Measurements from ENCODE around the gene POPDC2.

- TF ChIP-seq, protein P1, sequence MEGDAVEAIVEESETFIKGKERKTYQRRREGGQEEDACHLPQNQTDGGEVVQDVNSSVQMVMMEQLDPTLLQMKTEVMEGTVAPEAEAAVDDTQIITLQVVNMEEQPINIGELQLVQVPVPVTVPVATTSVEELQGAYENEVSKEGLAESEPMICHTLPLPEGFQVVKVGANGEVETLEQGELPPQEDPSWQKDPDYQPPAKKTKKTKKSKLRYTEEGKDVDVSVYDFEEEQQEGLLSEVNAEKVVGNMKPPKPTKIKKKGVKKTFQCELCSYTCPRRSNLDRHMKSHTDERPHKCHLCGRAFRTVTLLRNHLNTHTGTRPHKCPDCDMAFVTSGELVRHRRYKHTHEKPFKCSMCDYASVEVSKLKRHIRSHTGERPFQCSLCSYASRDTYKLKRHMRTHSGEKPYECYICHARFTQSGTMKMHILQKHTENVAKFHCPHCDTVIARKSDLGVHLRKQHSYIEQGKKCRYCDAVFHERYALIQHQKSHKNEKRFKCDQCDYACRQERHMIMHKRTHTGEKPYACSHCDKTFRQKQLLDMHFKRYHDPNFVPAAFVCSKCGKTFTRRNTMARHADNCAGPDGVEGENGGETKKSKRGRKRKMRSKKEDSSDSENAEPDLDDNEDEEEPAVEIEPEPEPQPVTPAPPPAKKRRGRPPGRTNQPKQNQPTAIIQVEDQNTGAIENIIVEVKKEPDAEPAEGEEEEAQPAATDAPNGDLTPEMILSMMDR (IDR thresholded peaks at IDR 0.05), result peak; percentile 42
- TF ChIP-seq RXRA (IDR thresholded peaks at IDR 0.05; ENCODE audit: borderline replicate concordance, low read depth), result no peak
- TF ChIP-seq MAX (IDR thresholded peaks at IDR 0.05; ENCODE audit: low read depth), result peak; percentile 59
- TF ChIP-seq RFX5 (IDR thresholded peaks at IDR 0.05; ENCODE audit: low read length), result no peak
- peak; percentile 74; the same call in 1 of the 2 replicates for TF ChIP-seq TAF1 (IDR thresholded peaks at IDR 0.05; ENCODE audit: borderline replicate concordance, low read depth, low read length)
- TF ChIP-seq JUND (IDR thresholded peaks at IDR 0.05), result no peak; the same call in 1 of the 2 replicates
- TF ChIP-seq, protein P2, sequence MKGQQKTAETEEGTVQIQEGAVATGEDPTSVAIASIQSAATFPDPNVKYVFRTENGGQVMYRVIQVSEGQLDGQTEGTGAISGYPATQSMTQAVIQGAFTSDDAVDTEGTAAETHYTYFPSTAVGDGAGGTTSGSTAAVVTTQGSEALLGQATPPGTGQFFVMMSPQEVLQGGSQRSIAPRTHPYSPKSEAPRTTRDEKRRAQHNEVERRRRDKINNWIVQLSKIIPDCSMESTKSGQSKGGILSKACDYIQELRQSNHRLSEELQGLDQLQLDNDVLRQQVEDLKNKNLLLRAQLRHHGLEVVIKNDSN (IDR thresholded peaks at IDR 0.05; ENCODE audit: borderline replicate concordance, low read depth), result no peak
- TF ChIP-seq POLR2AphosphoS5 (IDR thresholded peaks at IDR 0.05; ENCODE audit: low read depth, low read length), result peak; percentile 96
- TF ChIP-seq, protein P3, sequence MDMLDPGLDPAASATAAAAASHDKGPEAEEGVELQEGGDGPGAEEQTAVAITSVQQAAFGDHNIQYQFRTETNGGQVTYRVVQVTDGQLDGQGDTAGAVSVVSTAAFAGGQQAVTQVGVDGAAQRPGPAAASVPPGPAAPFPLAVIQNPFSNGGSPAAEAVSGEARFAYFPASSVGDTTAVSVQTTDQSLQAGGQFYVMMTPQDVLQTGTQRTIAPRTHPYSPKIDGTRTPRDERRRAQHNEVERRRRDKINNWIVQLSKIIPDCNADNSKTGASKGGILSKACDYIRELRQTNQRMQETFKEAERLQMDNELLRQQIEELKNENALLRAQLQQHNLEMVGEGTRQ (IDR thresholded peaks at IDR 0.05; ENCODE audit: borderline replicate concordance, low read depth, low read length), result no peak
- TF ChIP-seq MXI1 (IDR thresholded peaks at IDR 0.05; ENCODE audit: low read depth, low read length), result no peak
- TF ChIP-seq, protein P4, sequence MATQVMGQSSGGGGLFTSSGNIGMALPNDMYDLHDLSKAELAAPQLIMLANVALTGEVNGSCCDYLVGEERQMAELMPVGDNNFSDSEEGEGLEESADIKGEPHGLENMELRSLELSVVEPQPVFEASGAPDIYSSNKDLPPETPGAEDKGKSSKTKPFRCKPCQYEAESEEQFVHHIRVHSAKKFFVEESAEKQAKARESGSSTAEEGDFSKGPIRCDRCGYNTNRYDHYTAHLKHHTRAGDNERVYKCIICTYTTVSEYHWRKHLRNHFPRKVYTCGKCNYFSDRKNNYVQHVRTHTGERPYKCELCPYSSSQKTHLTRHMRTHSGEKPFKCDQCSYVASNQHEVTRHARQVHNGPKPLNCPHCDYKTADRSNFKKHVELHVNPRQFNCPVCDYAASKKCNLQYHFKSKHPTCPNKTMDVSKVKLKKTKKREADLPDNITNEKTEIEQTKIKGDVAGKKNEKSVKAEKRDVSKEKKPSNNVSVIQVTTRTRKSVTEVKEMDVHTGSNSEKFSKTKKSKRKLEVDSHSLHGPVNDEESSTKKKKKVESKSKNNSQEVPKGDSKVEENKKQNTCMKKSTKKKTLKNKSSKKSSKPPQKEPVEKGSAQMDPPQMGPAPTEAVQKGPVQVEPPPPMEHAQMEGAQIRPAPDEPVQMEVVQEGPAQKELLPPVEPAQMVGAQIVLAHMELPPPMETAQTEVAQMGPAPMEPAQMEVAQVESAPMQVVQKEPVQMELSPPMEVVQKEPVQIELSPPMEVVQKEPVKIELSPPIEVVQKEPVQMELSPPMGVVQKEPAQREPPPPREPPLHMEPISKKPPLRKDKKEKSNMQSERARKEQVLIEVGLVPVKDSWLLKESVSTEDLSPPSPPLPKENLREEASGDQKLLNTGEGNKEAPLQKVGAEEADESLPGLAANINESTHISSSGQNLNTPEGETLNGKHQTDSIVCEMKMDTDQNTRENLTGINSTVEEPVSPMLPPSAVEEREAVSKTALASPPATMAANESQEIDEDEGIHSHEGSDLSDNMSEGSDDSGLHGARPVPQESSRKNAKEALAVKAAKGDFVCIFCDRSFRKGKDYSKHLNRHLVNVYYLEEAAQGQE (IDR thresholded peaks at IDR 0.05; ENCODE audit: low read depth, low read length), result no peak; the same call in 1 of the 2 replicates
- no peak for TF ChIP-seq EZH2phosphoT487 (IDR thresholded peaks at IDR 0.05; ENCODE audit: borderline replicate concordance, low read depth)
Observed at GRCh38 chr3:119662604-119663373, 2.4 kb upstream of the POPDC2 start.
